Retinal pigment epithelial cell (primary cell): ENCODE measurements around the gene IRF2.

Source experiments
- DNase-seq: peaks from one replicate; pipeline ENCODE4 v3.0.0-alpha.2; 2010; ENCODE audit warnings: low read depth
- H3K4me3 ChIP-seq: 2 replicates; pipeline ENCODE4 v1.5.1; 2011; ENCODE audit warnings: mild to moderate bottlenecking, low read length, control low read depth, moderate library complexity
- CTCF ChIP-seq: conservative IDR thresholded peaks from 2 replicates; pipeline ENCODE4 v1.5.1; 2011; ENCODE audit warnings: low read depth, low read length, control low read depth, inconsistent platforms

IRF2 gene

GRCh38 chr4:184375027-184375426 lies 99.3 kb downstream of the IRF2 start:
- DNase-seq = no peak
- H3K4me3 ChIP-seq = no peak overlapping the region
- TF ChIP-seq CTCF = no peak

GRCh38 chr4:184373886-184374405 lies 100.4 kb downstream of the IRF2 start:
- DNase-seq = no peak
- H3K4me3 ChIP-seq = no peak overlapping the region
- TF ChIP-seq CTCF = no peak

GRCh38 chr4:184371390-184371787 lies 103.0 kb downstream of the IRF2 start:
- no peak for TF ChIP-seq CTCF
- no peak for DNase-seq
- H3K4me3 ChIP-seq = no peak overlapping the region

- peak; percentile 82 for DNase-seq
- no peak for TF ChIP-seq CTCF
- H3K4me3 ChIP-seq = no peak overlapping the region
Observed at GRCh38 chr4:184370711-184371389, 103.5 kb downstream of the IRF2 start.

- no peak overlapping the region for H3K4me3 ChIP-seq
- TF ChIP-seq CTCF = no peak
- no peak for DNase-seq
Observed at GRCh38 chr4:184369871-184370270, 104.5 kb downstream of the IRF2 start.

- DNase-seq = no peak
- H3K4me3 ChIP-seq = no peak overlapping the region
- TF ChIP-seq CTCF = no peak
Observed at GRCh38 chr4:184368731-184369130, 105.6 kb downstream of the IRF2 start.

- no peak for TF ChIP-seq CTCF
- DNase-seq = no peak
- no peak overlapping the region for H3K4me3 ChIP-seq
Observed at GRCh38 chr4:184368290-184368689, 106.1 kb downstream of the IRF2 start.
